GM19193 (cell line): ENCODE results near the gene CRYAB.

Source experiments
- POLR2A ChIP-seq: IDR thresholded peaks from 4 replicates; pipeline ENCODE4 v1.6.1; 2011; ENCODE audit not compliant: insufficient read depth, insufficient read length; ENCODE audit errors: extremely low read depth

Gene CRYAB

DNA sequence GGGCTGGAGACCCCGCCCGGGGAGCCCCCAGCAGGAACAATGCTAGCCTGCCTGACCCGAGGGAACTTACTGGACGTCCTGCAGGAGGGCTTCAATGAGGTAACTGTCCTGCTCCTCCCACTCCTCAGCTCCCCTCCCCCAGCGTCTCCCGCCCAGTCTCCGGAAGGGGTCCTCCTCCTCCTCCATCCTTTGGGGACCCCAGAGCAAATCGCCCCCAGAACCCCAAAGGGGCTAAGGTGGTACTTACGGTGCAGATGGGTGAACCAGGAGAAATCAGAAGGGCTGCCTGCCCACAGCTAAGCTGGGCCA is 25.8 kb upstream of the CRYAB start:
- no peak for TF ChIP-seq POLR2A

DNA sequence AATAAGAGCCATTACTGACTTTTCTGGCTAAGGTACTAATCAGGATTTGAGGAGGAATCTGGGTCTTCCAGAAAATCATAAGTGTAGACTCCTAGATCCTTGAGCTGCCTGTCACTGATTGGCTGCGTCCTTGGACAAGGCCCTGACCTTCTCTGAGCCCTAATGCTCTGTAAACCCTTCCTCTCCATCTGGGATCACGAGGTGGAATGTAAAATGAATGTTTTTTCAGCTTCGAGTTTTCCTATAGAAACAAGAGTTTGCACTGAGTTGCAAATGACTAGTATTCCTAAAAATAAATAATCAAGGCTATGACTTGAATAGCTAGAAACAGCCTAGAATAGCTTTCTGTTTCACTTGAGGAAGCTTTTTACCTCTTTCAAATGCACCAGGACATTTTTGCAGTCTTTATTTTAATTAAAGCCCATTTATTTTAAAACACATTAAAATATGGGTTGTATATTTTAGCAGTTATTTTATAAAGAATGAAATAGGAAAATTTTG is 24.5 kb upstream of the CRYAB start:
- no peak for TF ChIP-seq POLR2A

DNA sequence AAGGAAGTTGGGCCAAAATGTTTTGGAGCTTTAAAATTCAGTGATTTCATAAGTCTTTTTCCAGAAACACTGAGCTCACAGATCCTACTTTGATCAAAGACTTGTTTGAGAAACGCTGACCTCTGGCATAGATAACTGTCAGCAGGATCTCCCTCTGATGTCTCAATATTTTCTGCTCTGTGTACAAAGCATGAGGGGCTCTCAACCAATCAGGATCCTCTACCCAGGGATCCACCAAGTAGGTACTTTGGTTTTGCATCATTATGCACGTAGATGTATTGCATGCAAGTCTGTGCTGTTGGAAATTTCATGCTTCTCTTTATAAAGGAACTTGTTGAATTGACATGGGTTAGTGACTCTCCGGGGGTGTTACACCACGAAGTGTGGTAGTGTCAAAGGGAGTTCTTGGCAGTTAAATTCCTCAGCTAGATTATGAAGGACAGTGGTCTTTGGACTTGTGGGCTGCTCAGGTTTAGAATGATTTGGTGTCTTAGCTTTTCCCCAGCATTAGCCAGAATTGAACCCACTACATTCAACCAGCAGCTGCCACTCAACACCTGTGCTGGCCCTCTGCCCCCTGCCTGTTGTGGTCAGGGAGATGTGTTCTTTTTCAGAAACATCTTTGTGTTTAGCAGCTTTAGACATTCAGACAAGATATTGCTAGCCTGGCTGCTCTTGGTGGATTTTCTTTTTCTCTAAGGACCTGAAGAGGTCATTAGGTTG is 23.9 kb upstream of the CRYAB start:
- no peak for TF ChIP-seq POLR2A

DNA sequence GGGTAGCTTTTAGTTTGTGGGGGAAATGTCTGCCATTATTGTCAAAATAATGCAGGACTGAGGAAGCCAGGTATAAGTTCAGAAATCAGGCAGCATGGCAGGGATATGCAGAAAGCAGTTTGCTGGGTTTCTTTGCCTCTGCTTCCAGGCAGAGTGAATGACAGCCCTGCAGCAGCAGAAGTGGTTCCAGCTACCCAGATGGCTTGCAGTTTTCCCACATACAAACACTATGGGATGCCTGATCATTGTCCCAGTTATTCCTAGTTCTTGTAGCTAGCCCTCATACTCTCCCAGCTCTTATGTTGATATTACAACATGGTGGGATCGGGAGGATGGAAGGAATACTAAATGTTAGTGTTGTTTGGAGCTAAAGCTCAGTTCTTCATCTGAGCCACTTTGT is 22.7 kb upstream of the CRYAB start:
- no peak for TF ChIP-seq POLR2A

DNA sequence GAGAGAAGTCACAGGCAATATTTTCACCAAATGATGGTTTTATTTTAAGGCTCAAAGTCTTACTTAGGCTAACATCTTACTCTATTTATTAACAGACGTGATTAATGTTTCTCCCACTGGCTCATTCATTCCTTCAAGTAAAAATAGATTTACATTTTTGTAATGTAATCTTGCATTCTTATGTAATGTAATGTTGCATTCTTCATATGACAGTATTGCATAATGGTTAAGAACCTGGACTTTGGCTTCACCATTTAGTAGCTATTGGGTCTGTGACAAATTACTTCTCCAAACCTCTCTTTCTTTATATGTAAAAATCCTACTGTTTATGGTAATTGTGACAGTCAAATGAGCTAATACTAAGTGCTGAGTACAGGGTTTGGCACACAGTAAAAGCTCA is 22.3 kb upstream of the CRYAB start:
- no peak for TF ChIP-seq POLR2A

DNA sequence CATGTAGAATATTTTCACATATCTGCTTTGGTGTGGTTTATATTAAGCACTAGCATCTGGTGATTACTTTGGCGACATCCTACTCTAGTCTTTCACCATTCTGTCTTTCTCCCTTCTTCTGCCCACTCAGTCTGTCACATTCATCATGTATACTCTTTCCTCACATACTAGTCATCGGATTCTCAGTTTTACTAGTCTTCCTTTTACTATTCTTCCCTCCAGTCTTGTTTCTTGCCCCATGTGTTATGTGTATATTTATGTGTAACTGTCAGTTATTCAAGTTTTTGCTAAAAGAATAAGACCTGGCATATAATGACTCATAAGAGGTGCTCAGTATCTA is 21.0 kb upstream of the CRYAB start:
- TF ChIP-seq POLR2A, result no peak

DNA sequence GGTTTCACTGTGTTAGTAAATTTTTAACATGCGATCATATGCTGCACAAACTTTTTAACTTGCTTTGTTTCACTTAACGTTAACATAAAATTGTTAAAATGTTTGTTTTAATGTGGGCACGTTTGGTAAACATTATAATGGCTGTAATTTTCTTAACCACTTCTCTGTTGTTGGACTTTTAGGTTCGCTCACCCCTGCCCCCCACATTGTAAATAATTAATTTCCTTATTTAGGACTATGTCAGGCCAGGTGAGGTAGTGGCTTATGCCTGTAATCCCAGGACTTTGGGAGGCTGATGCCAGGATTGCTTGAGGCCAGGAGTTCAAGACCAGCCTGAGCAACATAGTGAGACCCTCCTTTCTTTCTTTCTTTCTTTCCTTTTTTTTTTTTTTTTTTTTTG is 18.9 kb upstream of the CRYAB start:
- no peak for TF ChIP-seq POLR2A

DNA sequence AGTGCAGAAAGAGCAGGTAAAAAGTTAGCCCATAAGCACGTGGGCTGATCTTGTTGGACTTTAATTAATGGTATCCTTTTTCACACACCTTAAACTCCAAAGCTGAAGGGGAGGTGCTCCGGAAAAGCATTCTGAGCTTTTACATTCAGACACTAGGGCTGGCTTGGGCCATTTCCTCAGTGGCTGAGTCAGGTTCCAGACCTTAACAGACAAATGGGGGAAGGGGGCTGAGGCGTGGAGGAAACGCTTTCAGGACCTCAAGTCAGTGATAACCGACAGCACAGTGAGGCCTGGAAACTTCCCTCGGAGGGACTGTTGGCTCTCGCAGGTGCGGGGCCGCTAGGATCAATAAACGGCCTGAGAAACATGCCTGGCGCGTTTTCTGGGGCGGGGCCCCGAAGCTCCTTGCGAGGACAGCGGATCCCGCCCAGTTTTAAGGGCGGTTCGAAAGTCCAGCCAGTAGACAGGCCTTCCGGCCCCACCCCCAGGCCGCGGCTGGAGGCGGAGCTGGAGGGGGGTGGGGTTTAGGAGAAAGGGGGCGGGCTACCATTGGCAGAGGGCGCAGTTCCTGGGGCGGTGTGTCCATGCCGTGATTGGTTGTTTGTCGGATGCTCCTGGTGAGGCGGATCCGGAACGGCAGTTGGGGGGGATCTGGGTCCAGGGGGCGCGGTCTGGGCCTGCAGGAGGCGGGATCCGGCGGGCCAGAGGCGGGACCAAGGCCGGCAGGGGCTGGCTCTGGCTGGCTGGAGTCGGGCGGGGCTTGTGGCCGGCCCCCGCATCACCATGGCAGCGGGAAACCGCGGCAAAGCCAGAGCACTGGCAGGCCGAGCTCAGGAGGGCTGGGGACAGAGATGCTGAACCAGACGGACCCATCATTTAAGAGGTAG is 15.2 kb upstream of the CRYAB start:
- TF ChIP-seq POLR2A, result peak; percentile 75

DNA sequence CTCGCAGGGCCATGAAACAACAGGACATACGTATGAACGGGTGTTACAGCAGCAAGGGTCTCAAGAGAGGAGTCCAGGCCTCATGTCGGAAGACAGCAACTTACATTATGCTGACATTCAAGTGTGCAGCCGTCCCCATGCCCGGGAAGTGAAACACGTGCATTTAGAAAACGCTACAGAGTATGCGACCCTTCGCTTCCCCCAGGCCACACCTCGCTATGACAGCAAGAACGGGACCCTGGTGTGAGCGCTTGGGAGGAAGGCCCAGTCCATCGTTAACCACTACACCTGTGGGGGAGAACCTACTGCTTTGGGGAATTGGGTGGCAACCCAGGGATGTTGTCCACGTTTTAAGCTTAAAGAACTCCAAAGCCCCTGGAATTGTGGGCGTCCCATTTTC is 14.4 kb upstream of the CRYAB start:
- TF ChIP-seq POLR2A, result no peak

DNA sequence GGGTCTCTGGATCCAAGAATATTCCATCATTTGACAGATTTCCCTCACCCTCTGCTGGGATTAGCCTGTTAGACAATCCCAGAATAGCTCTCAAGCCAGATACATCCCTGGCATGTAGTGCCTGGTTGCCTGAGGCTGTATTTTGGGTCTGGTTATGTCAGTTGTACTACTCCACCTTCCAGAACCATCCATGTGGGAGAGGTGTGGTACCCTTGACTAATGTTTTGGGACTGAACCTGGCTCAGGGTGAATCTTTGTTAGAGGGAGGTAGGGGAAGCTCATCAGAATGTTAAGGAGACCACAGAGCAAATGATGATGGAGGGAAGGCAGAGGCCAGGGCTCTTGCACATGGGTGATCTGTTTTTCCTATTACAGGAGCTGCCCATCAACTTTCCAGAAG is 12.4 kb upstream of the CRYAB start:
- TF ChIP-seq POLR2A, result no peak

DNA sequence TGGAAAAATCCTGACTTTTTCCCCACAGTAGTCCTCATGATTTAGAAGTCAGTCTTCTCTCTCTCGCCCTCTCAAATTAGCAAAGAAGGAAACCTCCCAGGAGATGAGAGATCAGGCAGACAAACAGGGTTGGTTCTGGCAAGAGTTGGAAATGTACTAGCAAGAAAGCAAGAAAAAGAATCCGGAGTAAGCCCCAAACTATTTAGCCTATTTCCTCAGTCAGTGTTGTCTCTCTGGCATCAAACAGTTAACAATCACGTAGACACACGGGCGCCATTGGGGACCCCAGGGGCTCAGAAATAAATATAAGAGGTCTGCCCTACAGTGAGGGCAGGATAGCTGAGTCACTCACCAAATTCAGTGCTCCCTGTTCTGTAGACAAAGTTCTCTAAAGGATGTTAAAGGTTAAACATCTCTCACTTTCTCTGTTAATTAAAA is 11.8 kb upstream of the CRYAB start:
- no peak for TF ChIP-seq POLR2A

DNA sequence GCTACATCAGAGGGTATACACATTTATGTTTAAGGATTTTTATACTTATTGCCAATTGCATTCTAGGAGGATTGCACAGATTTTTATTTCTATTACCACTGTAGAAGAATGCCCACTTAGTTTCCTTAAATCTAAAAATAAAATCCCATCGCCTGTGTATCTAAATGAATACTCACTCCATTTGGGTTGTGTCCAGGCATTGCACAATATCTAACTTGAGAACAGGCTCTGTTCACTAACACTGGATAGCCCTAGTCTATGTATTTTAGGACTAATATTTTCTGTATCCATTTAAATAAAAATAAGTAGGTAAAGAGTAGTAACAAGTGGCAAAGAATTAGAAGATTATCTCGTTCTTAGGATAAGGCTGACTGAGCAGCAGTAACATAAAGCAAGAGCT is 11.2 kb upstream of the CRYAB start:
- TF ChIP-seq POLR2A, result no peak

DNA sequence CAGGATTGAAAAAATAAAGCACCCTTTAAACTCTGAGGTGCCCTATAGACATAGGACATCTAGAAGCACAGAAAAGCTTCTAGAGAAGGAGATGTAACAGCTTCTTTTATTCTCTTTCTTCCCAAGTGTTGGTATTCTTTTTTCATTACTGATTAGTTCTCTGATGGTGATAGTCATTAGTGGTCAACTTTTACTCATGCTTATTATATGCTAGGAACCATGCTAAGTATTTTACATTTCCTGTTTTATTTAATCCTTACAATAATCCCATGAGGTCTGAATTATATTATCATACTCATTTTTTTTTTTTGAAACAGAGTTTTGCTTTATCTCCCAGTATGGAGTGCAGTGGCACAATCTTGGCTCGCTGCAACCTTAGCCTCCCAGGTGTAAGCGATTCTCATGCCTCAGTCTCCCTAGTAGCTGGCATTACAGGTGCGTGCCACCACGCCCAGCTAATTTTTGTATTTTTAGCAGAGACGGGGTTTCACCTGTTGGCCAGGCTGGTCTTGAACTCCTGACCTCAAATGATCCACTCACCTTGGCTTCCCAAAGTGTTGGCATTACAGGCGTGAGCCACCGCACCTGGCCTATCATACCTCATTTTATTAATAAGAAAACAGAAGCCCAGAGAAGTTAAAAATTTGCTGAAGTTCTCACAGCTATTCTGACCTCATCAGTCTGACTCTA is 10.1 kb upstream of the CRYAB start:
- TF ChIP-seq POLR2A, result no peak

DNA sequence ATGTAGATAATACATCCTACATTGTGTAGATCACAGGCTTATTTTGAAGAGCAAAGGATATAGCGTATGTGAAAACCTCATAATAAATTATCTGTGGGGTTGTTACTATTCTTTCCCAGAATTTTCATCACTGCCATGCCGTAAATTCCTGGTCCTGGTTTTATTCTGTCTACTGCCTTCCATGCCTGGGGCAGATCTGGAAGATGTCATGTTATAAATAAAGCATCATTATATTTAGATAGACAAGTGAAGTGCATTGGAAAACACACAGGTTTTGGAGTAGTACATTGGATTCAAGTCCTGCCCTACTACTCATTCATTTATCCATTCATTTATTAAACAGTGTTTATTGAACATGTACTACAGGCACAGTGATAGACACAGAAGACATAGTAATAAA is 9.3 kb upstream of the CRYAB start:
- TF ChIP-seq POLR2A, result no peak

DNA sequence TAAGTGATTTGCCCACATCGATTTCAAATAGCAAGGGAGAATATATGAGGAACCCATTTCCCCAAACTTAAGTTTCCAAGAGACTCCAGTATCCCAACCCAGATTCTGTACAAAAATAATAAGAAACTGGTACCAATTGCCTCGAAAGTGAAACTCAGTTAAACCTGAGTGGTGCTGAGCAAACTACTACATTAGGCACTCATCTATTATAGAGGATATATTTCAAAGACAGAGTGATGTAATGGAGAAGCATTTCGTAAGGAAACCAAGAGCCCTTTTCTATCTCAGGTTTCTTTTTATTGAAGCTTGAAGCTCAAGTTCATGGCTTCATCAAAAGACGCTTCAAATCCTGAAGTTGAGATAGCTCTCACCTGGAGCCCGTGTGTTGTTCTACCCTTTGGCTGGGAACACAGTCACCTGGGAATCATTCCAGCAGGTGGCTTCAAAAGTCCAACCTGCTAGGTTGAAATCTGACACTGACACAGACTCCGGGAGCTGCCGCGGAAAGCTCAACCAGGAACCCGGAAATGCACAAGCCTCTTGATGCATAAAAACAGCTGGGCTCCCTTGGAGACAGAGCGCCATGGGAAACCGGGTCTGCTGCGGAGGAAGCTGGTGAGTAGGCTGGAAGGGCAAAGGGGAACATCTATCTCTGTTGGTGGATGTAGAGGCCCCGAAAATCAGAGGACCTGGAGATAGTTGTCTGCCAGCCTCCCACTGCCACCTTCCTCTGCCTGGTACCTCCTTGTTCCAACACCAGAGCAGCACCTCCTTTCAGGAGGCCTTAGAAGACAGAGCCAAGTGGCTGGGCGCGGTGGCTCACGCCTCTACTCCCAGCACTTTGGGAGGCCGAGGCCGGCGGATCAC is 7.1 kb upstream of the CRYAB start, which contains the start of gene C11orf52:
TSS of gene C11orf52 (plus strand) at position 524 of the 867 bp plus-strand sequence. CDS start at position 584, 60 bp downstream.
- TF ChIP-seq POLR2A, result no peak
